GM18511 (cell line): ENCODE results near the gene FES.
A peak's percentile ranks its signal among the peaks of the same experiment; 100 is the strongest.

Experiments
- ATAC-seq: cut with Tn5 transposase; IDR thresholded peaks from one replicate; pipeline ENCODE4 v1.9.1; 2021; ENCODE audit warnings: mild to moderate bottlenecking, moderate library complexity; ENCODE audit not compliant: unreplicated experiment

FES gene

DNA sequence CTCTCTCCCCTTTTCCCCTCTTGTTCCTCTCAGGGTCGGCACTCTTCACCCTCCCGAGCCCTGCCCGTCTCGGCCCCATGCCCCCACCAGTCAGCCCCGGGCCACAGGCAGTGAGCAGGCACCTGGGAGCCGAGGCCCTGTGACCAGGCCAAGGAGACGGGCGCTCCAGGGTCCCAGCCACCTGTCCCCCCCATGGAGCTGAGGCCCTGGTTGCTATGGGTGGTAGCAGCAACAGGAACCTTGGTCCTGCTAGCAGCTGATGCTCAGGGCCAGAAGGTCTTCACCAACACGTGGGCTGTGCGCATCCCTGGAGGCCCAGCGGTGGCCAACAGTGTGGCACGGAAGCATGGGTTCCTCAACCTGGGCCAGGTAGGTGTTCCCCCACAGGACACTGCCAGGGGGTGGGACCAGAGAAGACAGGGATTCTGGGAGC is 8.7 kb upstream of the FES start:
- ATAC-seq = no peak

- no peak for ATAC-seq
Measured at GRCh38 chr15:90876046-90876445, 8.3 kb upstream of the FES start.

- no peak for ATAC-seq
Measured at GRCh38 chr15:90876512-90877170, 7.7 kb upstream of the FES start.

DNA sequence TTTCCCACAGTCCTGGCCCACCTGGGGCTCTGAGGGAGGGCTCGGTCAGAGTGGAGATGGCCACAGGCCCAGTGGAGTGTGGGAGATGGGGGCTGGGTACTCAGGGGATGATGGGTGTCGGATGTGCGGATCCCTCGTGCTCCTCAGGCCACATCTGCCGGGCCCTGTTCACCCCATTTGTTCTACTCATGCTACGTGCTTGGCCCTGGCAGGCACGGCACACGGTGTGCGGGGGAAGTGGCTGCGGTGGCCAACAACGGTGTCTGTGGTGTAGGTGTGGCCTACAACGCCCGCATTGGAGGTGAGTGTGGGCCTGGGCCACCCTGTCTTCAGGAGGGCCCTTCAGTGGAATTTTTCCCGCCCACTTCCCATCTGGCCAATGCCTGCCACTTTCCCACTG is 7.0 kb upstream of the FES start:
- ATAC-seq = no peak

DNA sequence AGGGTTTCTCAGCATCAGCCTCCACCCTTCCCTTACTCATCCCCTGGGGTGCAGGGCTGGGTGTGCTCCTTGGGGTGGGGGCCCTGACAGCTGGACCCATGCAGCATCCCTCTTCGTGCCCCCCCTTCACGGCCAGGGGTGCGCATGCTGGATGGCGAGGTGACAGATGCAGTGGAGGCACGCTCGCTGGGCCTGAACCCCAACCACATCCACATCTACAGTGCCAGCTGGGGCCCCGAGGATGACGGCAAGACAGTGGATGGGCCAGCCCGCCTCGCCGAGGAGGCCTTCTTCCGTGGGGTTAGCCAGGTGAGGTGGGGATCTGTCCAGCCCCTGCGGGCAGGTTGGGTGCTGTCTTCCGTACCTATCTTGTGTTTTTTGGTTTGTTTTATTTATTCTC is 6.3 kb upstream of the FES start:
- no peak for ATAC-seq

GRCh38 chr15:90878660-90879059 is 5.6 kb upstream of the FES start:
- ATAC-seq = no peak

- ATAC-seq = no peak
Measured at GRCh38 chr15:90879730-90880366, 4.5 kb upstream of the FES start.

DNA sequence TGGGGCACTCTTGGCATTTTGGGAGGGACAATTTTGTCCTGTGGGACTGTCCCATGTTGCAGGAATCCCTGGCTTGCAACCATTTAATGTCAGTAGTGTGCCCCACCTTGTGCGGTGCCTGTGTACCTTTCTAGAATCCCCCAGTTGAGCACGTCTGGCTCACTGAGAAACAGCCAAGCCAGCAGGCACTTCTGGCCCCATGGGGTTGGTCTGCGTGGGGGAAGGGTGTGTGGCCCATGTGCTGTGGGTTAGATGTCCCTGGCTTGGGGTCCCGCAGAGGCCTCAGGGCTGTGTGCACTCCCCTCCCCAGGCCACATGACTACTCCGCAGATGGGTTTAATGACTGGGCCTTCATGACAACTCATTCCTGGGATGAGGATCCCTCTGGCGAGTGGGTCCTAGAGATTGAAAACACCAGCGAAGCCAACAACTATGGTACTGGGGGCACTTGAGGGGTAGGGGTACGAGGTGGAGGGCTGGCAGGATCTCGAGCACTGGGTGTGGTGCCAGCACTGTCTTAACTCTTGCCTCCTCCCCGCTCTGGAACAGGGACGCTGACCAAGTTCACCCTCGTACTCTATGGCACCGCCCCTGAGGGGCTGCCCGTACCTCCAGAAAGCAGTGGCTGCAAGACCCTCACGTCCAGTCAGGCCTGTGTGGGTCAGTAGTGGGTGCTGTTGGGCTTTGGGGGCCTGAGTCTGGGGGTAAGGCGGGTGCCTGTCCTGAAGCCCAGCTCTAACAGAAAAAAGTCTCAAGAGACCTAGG is 3.7 kb upstream of the FES start:
- no peak for ATAC-seq

DNA sequence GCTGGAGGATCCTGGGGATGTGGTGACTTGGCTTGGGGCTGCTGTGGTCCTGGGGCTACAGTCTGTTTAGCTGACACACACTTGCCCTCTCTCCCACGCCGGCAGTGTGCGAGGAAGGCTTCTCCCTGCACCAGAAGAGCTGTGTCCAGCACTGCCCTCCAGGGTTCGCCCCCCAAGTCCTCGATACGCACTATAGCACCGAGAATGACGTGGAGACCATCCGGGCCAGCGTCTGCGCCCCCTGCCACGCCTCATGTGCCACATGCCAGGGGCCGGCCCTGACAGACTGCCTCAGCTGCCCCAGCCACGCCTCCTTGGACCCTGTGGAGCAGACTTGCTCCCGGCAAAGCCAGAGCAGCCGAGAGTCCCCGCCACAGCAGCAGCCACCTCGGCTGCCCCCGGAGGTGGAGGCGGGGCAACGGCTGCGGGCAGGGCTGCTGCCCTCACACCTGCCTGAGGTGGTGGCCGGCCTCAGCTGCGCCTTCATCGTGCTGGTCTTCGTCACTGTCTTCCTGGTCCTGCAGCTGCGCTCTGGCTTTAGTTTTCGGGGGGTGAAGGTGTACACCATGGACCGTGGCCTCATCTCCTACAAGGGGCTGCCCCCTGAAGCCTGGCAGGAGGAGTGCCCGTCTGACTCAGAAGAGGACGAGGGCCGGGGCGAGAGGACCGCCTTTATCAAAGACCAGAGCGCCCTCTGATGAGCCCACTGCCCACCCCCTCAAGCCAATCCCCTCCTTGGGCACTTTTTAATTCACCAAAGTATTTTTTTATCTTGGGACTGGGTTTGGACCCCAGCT is 2.9 kb upstream of the FES start:
- ATAC-seq = no peak

- no peak for ATAC-seq
Measured at GRCh38 chr15:90881978-90882721, 2.2 kb upstream of the FES start.

GRCh38 chr15:90882781-90883525 is 1.4 kb upstream of the FES start:
- ATAC-seq = no peak

DNA sequence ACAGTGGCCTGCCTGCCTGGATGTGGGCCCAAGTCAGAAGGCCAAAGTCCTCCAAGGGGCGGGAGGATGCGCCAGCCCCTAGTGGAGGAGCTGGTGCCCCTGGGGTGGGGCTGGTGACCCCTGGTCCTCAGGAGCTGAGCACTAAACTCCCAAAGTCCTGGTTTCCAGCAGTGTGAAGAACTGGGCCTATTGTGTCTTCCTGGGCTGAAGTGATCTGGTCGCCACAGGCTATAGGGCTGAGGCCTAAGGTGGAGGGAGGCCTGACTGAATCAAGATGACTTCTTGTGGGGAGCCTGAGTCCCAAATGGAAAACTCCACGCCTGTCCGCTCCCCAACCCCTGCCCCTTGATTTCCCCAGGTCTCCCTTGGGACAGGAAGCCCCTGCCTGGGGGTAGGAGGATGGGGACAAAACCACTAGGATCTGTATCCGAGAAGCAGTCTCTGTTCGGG is 753 bp upstream of the FES start:
- ATAC-seq = no peak

DNA sequence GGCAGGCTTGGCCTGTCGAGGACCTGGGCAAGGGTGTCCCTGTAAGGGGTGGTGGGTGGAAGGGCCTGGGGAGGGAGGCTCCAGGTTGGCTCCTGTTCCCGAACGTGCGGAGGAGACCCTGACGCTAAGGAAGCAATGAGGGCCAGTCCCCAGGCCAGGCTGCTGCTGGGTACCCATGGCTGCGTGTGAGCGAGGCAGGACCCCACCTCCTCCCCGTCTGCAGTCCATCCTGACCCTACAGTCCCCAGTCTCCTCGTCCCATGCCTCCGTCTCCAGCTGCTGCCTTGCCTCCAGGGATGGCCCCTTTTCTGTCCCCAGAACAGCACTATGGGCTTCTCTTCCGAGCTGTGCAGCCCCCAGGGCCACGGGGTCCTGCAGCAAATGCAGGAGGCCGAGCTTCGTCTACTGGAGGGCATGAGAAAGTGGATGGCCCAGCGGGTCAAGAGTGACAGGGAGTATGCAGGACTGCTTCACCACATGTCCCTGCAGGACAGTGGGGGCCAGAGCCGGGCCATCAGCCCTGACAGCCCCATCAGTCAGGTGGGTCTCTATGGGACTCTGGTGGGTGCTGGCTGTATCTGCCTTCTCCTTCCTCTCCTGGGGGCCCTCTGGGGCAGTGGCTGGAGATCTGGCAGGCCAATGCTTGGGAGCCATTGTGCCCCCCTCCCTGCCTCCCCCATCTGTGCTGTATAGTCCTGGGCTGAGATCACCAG is 571 bp downstream of the FES start:
- no peak for ATAC-seq

DNA sequence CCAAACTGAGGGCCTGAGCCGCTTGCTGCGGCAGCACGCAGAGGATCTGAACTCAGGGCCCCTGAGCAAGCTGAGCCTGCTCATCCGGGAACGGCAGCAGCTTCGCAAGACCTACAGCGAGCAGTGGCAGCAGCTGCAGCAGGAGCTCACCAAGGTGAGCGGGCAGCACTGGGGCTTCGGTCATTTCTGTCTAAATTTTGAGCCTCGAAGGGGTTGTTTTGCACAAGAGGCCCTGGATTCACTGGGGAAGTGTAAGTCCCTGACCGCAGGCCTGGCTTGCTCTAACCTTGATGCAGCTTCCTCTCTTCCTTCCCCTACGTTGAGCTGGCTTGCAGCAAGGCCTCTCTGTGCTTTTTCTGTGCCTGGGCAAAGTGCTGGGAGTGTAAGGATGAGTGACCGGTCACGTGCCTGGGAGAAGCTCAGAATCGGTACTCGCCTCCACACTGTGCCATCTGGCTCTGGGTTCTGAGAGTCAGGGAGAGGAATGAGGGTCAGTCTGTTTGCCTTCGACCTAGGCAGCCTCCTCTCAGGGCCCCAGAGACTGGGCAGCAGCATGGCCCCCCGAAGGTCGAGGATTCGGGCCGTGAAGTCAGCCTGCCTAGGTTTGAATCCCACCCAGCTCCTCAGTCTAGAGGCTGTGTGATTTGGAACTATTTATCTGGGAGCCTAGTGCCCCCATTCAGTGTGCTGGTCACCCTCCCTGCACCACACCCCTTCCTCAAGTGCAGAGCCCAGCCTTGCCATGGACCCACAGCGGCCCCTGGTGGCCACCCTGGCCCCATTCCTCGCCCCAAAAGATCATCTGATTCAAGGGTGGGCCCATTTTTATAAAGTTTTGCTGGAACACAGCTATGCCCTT is 1.4 kb downstream of the FES start:
- peak; percentile 43 for ATAC-seq

- no peak for ATAC-seq
Measured at GRCh38 chr15:90886291-90886614, 1.9 kb downstream of the FES start.

- no peak for ATAC-seq
Measured at GRCh38 chr15:90887037-90887481, 2.8 kb downstream of the FES start.

GRCh38 chr15:90889313-90889730 is 5.0 kb downstream of the FES start:
- no peak for ATAC-seq

- ATAC-seq = no peak
Measured at GRCh38 chr15:90889736-90890456, 5.6 kb downstream of the FES start.
